CD4-positive, alpha-beta T cell treated with Interleukin-15 for 1 hour (primary cell): ENCODE data around the gene RHPN2.
A peak's percentile ranks its signal among the peaks of the same experiment; 100 is the strongest.
"Not testable (repeated sequence)": the region's sequence is repeated elsewhere in the genome, so short reads cannot be mapped to it uniquely, and the experiment has no call there.

ENCODE experiments used
- DNase-seq: peaks from one replicate; pipeline ENCODE4 v3.0.0-alpha.2; 2020

The RHPN2 gene

DNA sequence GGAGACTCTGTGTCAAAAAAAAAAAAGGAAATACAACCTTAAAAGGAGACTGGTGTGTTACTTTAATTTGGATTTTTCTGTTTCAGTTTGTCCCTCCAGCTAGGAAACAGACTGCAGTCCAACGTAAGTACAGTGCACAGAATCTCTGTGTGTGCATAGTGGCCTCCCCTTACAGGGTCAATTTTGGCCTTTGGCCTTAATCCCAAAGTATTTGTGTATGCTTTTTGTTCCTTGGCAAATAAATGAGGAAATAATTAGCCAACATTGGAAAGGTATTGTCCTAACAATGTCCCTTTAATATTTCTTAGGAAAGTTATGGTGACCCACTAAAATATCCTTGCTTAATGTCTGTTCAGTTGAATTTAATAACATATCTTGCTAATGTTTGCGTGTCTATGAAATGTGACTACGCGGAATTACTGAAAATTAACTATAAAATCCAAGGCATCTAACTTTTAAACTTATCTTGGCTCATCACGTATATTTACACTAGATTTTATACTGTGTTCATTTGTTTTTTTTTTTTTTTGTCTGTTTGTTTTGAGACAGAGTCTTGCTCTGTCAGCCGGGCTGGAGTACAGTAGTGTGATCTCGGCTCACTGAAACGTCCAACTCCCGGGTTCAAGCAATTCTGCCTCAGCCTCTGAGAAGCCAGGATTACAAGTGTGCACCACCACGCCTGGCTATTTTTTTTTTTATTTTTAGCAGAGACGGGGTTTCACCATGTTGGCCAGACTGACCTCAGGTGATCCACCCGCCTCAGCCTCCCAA lies 39.0 kb downstream of the RHPN2 start:
- not testable (repeated sequence) for DNase-seq

DNA sequence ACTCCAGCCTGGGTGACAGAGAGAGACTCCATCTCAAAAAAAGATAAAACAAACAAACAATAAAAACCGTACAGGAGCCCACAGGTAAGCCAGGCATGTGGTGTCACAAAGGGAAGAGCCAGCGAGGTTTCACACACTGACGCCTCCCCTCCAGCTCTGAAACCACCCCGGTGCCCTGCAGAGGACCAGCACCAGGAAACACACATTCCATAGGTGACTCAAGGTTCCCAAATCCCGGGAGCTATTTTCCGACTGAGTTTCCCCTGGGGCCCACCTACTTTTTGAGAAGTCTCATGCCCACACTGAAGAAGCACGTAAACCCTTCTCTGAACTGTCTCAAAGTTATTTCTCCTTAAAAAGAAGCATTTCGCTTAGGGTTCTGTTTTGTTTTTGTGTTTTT lies 40.3 kb downstream of the RHPN2 start:
- DNase-seq, result no peak

- DNase-seq, result no peak
Measured at GRCh38 chr19:33022472-33023116, 42.1 kb downstream of the RHPN2 start.

- not testable (repeated sequence) for DNase-seq
Measured at GRCh38 chr19:33010891-33011290, 53.8 kb downstream of the RHPN2 start.

GRCh38 chr19:33008738-33009137 lies 56.0 kb downstream of the RHPN2 start:
- DNase-seq, result no peak

DNA sequence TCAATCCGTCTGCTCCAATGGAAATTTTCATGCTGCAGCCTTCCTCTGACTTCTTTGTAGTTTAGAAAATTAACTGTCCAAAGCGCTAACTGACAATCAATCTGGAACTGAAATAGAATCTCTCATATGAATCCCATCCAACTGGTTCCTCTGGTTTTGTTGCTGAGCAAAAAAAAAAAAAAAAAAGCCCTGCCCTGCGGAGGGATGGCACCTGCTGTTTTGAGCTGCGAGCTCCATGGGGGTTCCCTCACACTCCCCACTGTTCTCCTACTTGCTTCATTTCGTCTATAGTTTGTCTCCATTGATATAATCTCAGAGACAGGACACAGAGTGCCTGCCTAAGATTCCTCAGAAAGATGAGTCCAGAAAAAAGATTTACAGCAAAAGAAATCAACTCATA lies 59.2 kb downstream of the RHPN2 start:
- DNase-seq, result no peak

DNA sequence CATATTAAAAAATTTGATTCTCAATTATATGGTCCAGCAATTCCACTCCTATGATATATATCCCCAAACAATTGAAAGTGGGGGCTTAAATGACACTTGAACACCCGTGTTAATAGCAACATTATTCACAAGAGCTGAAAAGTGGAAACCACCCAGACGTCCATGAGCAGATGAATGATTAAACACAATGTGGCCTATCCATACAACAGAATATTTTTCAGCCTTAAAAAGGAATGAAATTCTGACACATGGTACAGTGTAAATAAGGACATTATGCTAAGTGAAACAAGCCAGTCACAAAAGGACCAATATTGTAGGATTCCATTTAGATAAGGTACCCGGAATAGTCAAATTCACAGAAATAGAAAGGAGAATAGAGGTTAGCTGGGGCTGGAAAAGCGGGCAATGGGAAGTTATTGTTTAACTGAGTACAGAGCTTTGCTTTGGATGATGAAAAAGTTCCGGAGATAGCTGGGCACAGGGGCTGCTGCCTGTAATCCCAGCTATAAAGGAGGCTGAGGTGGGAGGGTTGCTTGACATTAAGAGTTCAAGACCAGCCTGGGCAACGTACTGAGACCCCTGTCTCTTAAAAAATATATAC lies 61.2 kb downstream of the RHPN2 start:
- not testable (repeated sequence) for DNase-seq

DNA sequence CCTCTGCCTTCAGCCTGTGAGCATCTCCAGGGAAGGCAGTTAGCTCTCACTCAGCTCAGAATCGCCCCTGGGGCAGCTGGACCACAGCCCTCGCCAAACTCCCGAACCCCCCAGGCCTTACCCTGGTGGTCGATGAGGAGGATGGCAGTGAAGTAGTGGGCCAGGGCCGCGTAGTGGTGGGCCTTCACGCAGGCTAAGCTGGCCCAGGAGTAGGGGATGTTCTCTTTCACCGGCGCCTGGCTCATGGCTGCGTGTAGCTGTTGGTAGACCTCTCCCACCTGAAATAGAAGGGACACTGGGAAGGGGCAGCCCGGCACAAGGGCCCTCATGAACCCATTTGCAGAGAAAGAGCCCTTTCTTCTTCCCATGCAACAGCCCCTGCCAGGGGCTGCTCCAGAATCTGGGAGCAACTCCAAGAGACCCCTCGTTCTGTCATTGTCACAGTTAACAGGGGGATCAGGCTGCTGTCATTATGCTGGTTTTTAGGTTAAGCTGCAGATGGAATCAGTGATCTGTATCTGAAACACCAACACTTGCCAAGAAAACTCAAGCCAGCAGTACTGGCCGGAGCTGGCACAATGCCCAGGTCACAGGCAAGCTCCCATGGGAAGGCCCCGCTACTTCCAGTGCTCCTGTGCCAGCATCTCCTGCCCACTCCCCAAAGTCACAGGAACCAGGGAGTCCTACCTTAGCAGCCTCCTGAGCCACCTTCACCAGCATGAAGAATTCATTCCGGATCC lies 62.4 kb downstream of the RHPN2 start:
- not testable (repeated sequence) for DNase-seq

GRCh38 chr19:33000910-33001309 lies 63.8 kb downstream of the RHPN2 start:
- DNase-seq, result no peak

- DNase-seq, result no peak
Measured at GRCh38 chr19:33000510-33000909, 64.2 kb downstream of the RHPN2 start.

- DNase-seq, result no peak
Measured at GRCh38 chr19:32998722-32999121, 66.0 kb downstream of the RHPN2 start.

DNA sequence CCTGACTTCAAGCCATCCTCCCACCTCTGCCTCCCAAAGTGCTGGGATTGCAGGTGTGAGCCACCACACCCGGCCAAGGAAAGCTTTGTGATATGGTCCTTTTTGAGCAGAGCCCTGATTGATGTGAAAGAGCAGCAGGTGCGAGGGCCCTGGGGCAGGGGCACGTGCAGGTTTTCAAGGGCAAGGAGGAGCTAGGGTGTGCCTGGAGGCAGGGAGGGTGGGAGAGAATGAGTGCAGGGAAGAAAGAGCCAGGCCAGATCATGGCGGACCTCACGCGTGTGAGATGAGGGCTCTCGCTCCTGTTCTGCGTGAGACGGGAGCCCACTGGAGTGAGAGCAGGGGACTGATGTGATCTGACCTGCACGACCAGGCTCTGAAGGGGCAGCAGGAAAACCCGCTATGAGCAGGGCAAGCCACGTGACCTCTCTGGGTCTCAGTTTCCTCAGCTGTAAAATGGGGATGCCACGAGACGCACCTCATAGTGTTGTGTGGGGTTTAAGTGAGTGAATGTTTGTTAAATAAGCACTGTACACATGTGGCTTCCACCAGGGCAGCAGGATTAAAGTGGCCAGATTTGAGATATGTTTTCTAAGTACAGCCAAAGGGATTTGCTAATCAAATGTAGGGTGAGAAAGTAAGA lies 66.9 kb downstream of the RHPN2 start:
- DNase-seq, result no peak

DNA sequence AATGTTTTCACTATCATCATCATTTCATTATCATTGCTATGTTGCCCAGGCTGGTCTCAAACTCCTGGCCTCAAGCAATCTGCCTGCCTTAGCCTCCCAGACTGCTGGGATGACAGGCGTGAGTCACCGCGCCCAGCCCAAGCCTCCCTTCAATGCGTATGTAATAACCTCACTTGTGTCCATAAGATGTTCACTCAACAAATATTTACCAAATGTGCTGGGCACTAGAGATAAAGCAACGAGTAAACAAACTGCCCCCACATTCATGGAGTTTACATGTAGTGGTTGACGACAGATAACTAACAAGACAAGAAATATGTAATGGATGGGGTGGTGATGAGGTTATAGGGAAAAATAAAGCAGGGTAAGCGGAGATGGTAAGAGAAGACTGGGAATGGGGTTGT lies 67.6 kb downstream of the RHPN2 start:
- DNase-seq, result not testable (repeated sequence)

DNA sequence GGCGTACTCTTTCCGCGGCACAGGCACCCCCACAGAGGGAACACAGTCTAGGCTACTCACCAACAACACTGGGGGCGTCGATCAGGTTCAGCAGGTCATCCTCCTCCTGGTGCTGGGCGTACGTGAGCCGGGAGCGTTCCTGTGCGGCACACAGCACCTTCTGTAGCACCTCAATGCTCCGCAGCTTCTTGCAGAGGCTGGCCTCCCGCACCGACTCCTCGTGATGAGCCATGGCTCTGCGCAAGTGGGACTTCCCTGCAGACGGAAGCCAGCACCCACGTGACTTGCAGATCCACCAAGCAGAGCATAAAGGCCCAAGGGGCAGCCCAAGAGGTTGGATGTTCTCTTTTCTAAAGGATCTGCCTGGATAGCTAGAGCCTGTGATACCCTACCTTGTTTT lies 68.7 kb downstream of the RHPN2 start:
- DNase-seq, result not testable (repeated sequence)

GRCh38 chr19:32988724-32989123 lies 76.0 kb downstream of the RHPN2 start:
- DNase-seq, result no peak

- not testable (repeated sequence) for DNase-seq
Measured at GRCh38 chr19:32988254-32988653, 76.4 kb downstream of the RHPN2 start.

- DNase-seq, result not testable (repeated sequence)
Measured at GRCh38 chr19:32982488-32982887, 82.2 kb downstream of the RHPN2 start.

GRCh38 chr19:32979807-32980206 lies 84.9 kb downstream of the RHPN2 start:
- DNase-seq, result not testable (repeated sequence)

DNA sequence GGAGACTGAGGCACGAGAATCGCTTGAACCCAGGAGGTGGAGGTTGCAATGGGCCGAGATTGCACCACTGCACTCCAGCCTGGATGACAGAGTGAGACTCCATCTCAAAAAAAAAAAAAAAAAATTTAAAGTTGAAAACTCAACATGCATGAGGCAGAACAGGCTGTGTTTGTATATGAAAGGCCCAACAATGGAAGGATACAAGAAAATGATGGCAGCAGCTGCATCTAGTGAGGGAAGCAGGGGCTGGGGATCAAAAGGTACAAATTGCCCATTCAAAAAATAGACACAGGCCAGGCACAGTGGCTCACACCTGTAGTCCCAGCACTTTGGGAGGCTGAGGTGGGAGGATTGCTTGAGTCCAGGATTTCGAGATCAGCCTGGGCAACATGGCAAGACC lies 86.9 kb downstream of the RHPN2 start:
- not testable (repeated sequence) for DNase-seq

DNA sequence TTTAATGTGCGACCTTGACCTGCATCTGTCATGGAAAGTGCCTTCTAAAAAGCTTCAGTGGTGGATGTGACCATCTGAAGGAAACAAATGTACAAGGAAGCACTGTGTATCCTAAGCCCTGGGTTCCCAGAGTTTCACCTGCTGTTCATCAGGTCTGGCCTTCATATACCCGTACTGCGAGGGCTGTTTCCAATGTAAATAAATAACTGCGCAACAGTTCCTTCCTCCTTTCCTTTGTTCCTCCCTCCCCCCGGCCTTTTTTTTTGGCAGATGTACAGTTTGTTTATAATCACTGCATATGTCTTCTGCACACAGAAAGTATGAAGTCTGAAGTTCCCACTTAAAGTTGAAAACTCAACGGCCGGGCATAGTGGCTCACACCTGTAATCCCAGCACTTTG lies 87.4 kb downstream of the RHPN2 start:
- no peak for DNase-seq

- peak; percentile 48 for DNase-seq
Measured at GRCh38 chr19:32976223-32976805, 88.4 kb downstream of the RHPN2 start.
